K562 (cell line): Measurements from ENCODE around the gene FOXD2. TPM values are rescaled to one million over a fixed set of nuclear protein-coding genes. Genes with fewer than 3 reads are reported as not detected.
"Not testable (repeated sequence)": the region's sequence is repeated elsewhere in the genome, so short reads cannot be mapped to it uniquely, and the experiment has no call there.

Experiments used
- ATAC-seq: fragments of 200-7000 bp; cut with Tn5 transposase; 3 replicates; pipeline ENCODE4 v1.9.1; 2020; ENCODE audit warnings: moderate library complexity
- BruUV-seq: library from RNA; stranded (reverse); fragments of 400-500 nt; replicated peaks from 2 replicates; lab custom pipeline; 2021; lab: Mats Ljungman, UMichigan
- CTCF ChIA-PET: fragments of 300-600 bp; formaldehyde crosslinking; extraction: SDS; loops from one replicate; lab custom pipeline; 2021; ENCODE audit warnings: low intra/inter-chr PET ratio; lab: Yijun Ruan, JAX
- POLR2A ChIA-PET: fragments of 300-600, 350-650 bp; sonication (Branson Sonifier 250); formaldehyde crosslinking; extraction: SDS; loops from one replicate; lab custom pipeline; 2021; ENCODE audit warnings: antibody characterized with exemption, inconsistent platforms; lab: Yijun Ruan, JAX
- DNase-seq, 4 experiments: peaks; one replicate each; pipeline versions ENCODE4 v3.0.0 to v3.0.0-alpha.2; 2011 to 2018; ENCODE audit warnings: low spot score in 3 of 4, mixed read lengths in 3 of 4; ENCODE audit errors: extremely low read depth in 1 of 4
- FAIRE-seq: peaks from 2 replicates; lab custom pipeline; 2011; peaks lifted over from hg19 to GRCh38; lab: Jason Lieb, UNC
- H2AFZ ChIP-seq: 2 replicates; pipeline ENCODE4 v1.6.0; 2011; ENCODE audit warnings: low read depth, low read length, control low read depth, inconsistent platforms
- H3K27ac ChIP-seq: fragments of 200-600 bp; 3 replicates; pipeline ENCODE4 v1.8.0; 2011; ENCODE audit warnings: low read depth, mild to moderate bottlenecking, control low read depth, inconsistent platforms, low read length, moderate library complexity, mixed read lengths; ENCODE audit errors: extremely low read depth
- H3K27me3 ChIP-seq, 2 experiments: fragments of 300-600 bp in 1 of 2; 2 replicates in 1 of 2; 3 replicates in 1 of 2; pipeline versions ENCODE4 v1.6.0 to v1.8.0; 2011; ENCODE audit warnings: inconsistent platforms in 2 of 2, low read length in 2 of 2, mild to moderate bottlenecking in 1 of 2, mixed read lengths in 1 of 2, moderate library complexity in 1 of 2; ENCODE audit not compliant: control insufficient read depth in 2 of 2, insufficient read depth in 2 of 2
- H3K36me3 ChIP-seq: fragments of 300-600 bp; 3 replicates; pipeline ENCODE4 v1.8.0; 2011; ENCODE audit warnings: mild to moderate bottlenecking, low read length, inconsistent platforms; ENCODE audit not compliant: control insufficient read depth, insufficient read depth
- H3K4me1 ChIP-seq, 2 experiments: fragments of 200-600 bp in 1 of 2; replicated peaks in 1 of 2; 2 replicates in 1 of 2; 3 replicates in 1 of 2; pipeline versions ENCODE4 v1.5.1 to v1.8.0; 2011; ENCODE audit warnings: inconsistent platforms in 2 of 2, low read length in 2 of 2, mild to moderate bottlenecking in 1 of 2, mixed read lengths in 1 of 2, moderate library complexity in 1 of 2; ENCODE audit not compliant: control insufficient read depth in 2 of 2, insufficient read depth in 2 of 2
- H3K4me2 ChIP-seq: 2 replicates; pipeline ENCODE4 v1.6.1; 2011; ENCODE audit warnings: low read length, control low read depth, inconsistent platforms, mixed read lengths; ENCODE audit not compliant: insufficient read depth
- H3K4me3 ChIP-seq: fragments of 200-600 bp; sonication (generic), shearing (Covaris generic); 2 replicates; pipeline ENCODE4 v1.5.1; 2016; ENCODE audit warnings: control low read depth, inconsistent platforms
- H3K79me2 ChIP-seq: fragments of 200-600 bp; 3 replicates; pipeline ENCODE4 v1.8.0; 2011; ENCODE audit warnings: low read length, inconsistent platforms; ENCODE audit not compliant: control insufficient read depth, insufficient read depth
- H3K9ac ChIP-seq, 2 experiments: 2 replicates each; pipeline versions ENCODE4 v1.6.0 to v1.6.1; 2011; ENCODE audit warnings: low read depth in 2 of 2, low read length in 2 of 2, control low read depth in 1 of 2, inconsistent platforms in 1 of 2, mild to moderate bottlenecking in 1 of 2, mixed read lengths in 1 of 2; ENCODE audit not compliant: insufficient read depth in 1 of 2
- H3K9me1 ChIP-seq: one replicate; pipeline ENCODE4 v1.6.0; 2011; ENCODE audit warnings: inconsistent platforms, mild to moderate bottlenecking, low read length, moderate library complexity; ENCODE audit not compliant: control insufficient read depth, insufficient read depth
- H3K9me3 ChIP-seq: replicated peaks from 2 replicates; pipeline ENCODE4 v1.5.1; 2011; ENCODE audit warnings: low read depth, low read length, inconsistent platforms; ENCODE audit not compliant: control insufficient read depth, insufficient read depth
- H4K20me1 ChIP-seq: replicated peaks from 2 replicates; pipeline ENCODE4 v1.6.1; 2011; ENCODE audit warnings: low read length, inconsistent platforms, mixed read lengths; ENCODE audit not compliant: control insufficient read depth, insufficient read depth
- FOXP1 ChIP-seq: sonication (generic); formaldehyde crosslinking; IDR thresholded peaks from 2 replicates; pipeline ENCODE4 v1.8.0; 2022; ENCODE audit warnings: mild to moderate bottlenecking, missing genetic modification reagents
- KAT2B ChIP-seq: IDR thresholded peaks from one replicate; pipeline ENCODE4 v1.6.1; 2012; ENCODE audit warnings: low read depth, mild to moderate bottlenecking, control low read depth, inconsistent platforms, low read length, moderate library complexity
- MCM5 ChIP-seq: fragments of 450-650 bp; IDR thresholded peaks from 2 replicates; pipeline ENCODE4 v1.6.1; 2016; ENCODE audit warnings: low read depth
- SLC30A9 ChIP-seq: fragments of 250-450 bp; sonication (Bioruptor Pico); IDR thresholded peaks from 2 replicates; pipeline ENCODE4 v1.8.0; 2022; ENCODE audit warnings: mild to moderate bottlenecking, moderate library complexity
- TCF7 ChIP-seq: sonication (generic); IDR thresholded peaks from 2 replicates; pipeline ENCODE4 v1.6.1; 2016; ENCODE audit warnings: antibody characterized with exemption, borderline replicate concordance
- WHSC1 ChIP-seq: IDR thresholded peaks from one replicate; pipeline ENCODE4 v1.6.1; 2012; ENCODE audit warnings: low read length, control low read depth, inconsistent platforms
- ZNF830 ChIP-seq: fragments of 250-450 bp; sonication (Bioruptor Pico); IDR thresholded peaks from 2 replicates; pipeline ENCODE4 v1.5.0; 2021; ENCODE audit warnings: mild to moderate bottlenecking
- WGBS: fragments of 100-300 bp; shearing (Covaris generic); methylation state at CpG from one replicate; pipeline ENCODE4 v1.1.6; 2016; ENCODE audit warnings: low coverage, mixed read lengths; ENCODE audit not compliant: insufficient coverage; ENCODE audit errors: missing lambda C conversion rate; 5-methylcytosine and 5-hydroxymethylcytosine counted together
- in situ Hi-C: fragments of 300-500 bp; cut with MboI; formaldehyde crosslinking; loops from 4 replicates; pipeline ENCODE4 v1.15.0; 2018; ENCODE audit warnings: inconsistent platforms, mixed read lengths
- intact Hi-C: fragments of 100-400 bp; cut with micrococcal nuclease; formaldehyde crosslinking; loops from 2 replicates; pipeline ENCODE4 v1.14.2; 2022
- polyA plus RNA-seq, 8 experiments: library from polyadenylated mRNA; depleted of rRNA in 4 of 8; stranded (reverse) in 5 of 8; unstranded in 3 of 8; fragments of >200 nt; fragmentation: Nextera tagmentation in 2 of 8; fragmentation: Illumina TruSeq in 1 of 8; extraction: Ambion mirVana in 2 of 8; extraction: Trizol in 1 of 8; gene quantifications; 2 replicates each; pipeline versions ENCODE4 v1.2.1 to v1.2.3, GENCODE V29; 2011 to 2014; ENCODE audit warnings: inconsistent platforms in 1 of 8, missing spikeins in 1 of 8
- total RNA-seq, 7 experiments: library from RNA; depleted of rRNA in 6 of 7; stranded (reverse); fragments of >200 nt in 6 of 7; fragmentation: Illumina TruSeq in 2 of 7; extraction: Trizol in 2 of 7; gene quantifications; 2 replicates each; pipeline versions ENCODE4 v1.2.1 to v1.2.3, GENCODE V29; 2011 to 2021; ENCODE audit warnings: low replicate concordance in 1 of 7
- TF ChIP-seq, protein P1 (sequence below), 3 experiments: IDR thresholded peaks in 2 of 3; conservative IDR thresholded peaks in 1 of 3; 2 replicates each; pipeline ENCODE4 v1.5.1; 2011 to 2012; ENCODE audit warnings: low read length in 3 of 3, mild to moderate bottlenecking in 3 of 3, control low read depth in 2 of 3, improper control_type of control experiment in 1 of 3, inconsistent platforms in 1 of 3, low read depth in 1 of 3, mixed read lengths in 1 of 3, moderate library complexity in 1 of 3; ENCODE audit not compliant: insufficient read depth in 2 of 3

Gene FOXD2
- total and polyA plus RNA-seq, 9 of the 15 experiments (the other 6 are each of a cell fraction or from before 2014, with no cell fraction given): 0.06 to 1.2 (median 0.22) TPM

DNA sequence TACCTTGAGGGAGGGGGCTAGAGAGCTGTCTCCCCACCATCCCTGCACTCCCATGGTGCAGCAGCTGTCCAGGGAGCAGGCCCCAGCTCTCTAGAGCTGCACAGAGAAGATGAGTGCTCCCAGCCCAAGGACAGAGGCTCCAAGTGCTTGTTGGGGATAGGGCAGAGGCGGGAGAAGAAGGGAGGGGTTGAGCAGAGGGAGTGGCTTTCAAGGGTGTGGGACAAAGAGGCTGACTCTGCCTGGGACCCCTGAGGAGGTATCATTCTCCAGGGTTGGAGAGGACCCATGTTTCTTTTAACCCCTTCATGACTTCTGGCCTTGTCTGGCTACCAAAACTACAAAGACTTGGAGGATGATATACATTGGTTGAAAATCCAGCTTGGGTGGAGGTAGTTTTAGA lies 14.6 kb downstream of the FOXD2 start:
- H3K9me3 ChIP-seq: no peaks in the 10 kb centered on the region
- ChIA-PET POLR2A (interaction anchor here (0.9 to 2.5 kb wide), 4 partner anchors 10 to 273 kb away, joined by 3 to 8 read pairs (median 4); no protein-coding TSS in a partner anchor), CTCF (no interaction called here)
- in situ Hi-C loops: no loop called here
- H3K27ac ChIP-seq: no peak overlapping the region
- H3K4me1 ChIP-seq: peaks cover 0 to 4% of the 10 kb centered on the region in 2 experiments; a peak in 1 of 5 replicates
- H3K9ac ChIP-seq: no peak overlapping the region
- TF ChIP-seq ZNF830 (CRISPR knock-in tag) (no peak), KAT2B (no peak), WHSC1 (no peak), TCF7 (no peak), MCM5 (no peak), FOXP1 (no peak), SLC30A9 (CRISPR knock-in tag) (no peak)
- TF ChIP-seq, protein P1, sequence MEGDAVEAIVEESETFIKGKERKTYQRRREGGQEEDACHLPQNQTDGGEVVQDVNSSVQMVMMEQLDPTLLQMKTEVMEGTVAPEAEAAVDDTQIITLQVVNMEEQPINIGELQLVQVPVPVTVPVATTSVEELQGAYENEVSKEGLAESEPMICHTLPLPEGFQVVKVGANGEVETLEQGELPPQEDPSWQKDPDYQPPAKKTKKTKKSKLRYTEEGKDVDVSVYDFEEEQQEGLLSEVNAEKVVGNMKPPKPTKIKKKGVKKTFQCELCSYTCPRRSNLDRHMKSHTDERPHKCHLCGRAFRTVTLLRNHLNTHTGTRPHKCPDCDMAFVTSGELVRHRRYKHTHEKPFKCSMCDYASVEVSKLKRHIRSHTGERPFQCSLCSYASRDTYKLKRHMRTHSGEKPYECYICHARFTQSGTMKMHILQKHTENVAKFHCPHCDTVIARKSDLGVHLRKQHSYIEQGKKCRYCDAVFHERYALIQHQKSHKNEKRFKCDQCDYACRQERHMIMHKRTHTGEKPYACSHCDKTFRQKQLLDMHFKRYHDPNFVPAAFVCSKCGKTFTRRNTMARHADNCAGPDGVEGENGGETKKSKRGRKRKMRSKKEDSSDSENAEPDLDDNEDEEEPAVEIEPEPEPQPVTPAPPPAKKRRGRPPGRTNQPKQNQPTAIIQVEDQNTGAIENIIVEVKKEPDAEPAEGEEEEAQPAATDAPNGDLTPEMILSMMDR (IDR thresholded peaks at IDR 0.05 in 2 of 3, conservative IDR thresholded peaks at IDR 0.05 in 1 of 3; ENCODE audit: insufficient read depth in 2 of 3, low read depth in 1 of 3, low read length in 3 of 3): no peak
- no peak for DNase-seq
- H4K20me1 ChIP-seq: peaks cover 12% of the 10 kb centered on the region; the same call in 1 of the 2 replicates
- no peak overlapping the region for H3K4me2 ChIP-seq
- intact Hi-C loops: loop anchor here (5.0 kb wide), 3 partner anchors 60 to 275 kb away; no protein-coding TSS in a partner anchor
- no peak for ATAC-seq
- no peak overlapping the region for H3K4me3 ChIP-seq
- H3K27me3 ChIP-seq: peaks cover 33 to 39% of the 10 kb centered on the region in 2 experiments
- no peaks in the 10 kb centered on the region for H3K79me2 ChIP-seq
- H3K36me3 ChIP-seq: no peaks in the 10 kb centered on the region
- H2AFZ ChIP-seq: no peak overlapping the region
- 0% methylated on average over 1 of the region's 1 CpG for WGBS
- H3K9me1 ChIP-seq: no peaks in the 10 kb centered on the region
- no TSS peak for BruUV-seq
- no peak for FAIRE-seq

DNA sequence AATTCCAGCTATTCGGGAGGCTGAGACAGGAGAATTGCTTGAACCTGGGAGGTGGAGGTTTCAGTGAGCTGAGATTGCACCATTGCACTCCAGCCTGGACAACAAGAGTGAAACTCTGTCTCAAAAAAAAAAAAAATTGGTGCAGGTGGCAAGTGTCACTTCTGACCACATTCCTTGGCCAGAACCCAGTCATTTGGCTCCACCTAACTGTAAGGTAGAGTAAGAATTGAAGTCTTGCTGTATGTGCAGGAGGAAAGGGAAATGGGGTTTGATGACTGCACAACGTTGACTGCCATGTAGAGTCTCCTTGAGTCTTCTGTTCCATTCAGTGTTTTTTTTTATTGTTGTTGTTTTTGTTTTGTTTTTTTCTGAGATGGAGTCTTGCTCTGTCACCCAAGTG lies 16.1 kb downstream of the FOXD2 start:
- BruUV-seq, H2AFZ ChIP-seq, FAIRE-seq, in situ Hi-C loops, H3K4me2 ChIP-seq, H3K9me3 ChIP-seq, H3K4me3 ChIP-seq, H3K9me1 ChIP-seq, H3K4me1 ChIP-seq, H3K27ac ChIP-seq, ATAC-seq, H3K9ac ChIP-seq, H3K79me2 ChIP-seq, DNase-seq, H3K36me3 ChIP-seq: not testable (repeated sequence)
- intact Hi-C loops: loop anchor here (5.0 kb wide), 3 partner anchors 58 to 273 kb away; no protein-coding TSS in a partner anchor
- H4K20me1 ChIP-seq: peaks cover 11% of the 10 kb centered on the region; the same call in 1 of the 2 replicates
- CTCF ChIA-PET: interaction anchor here (0.7 kb wide), 1 partner anchor 30 kb away, joined by 4 read pairs; no protein-coding TSS in a partner anchor
- H3K27me3 ChIP-seq: peaks cover 33 to 41% of the 10 kb centered on the region in 2 experiments
- POLR2A ChIA-PET: interaction anchor here (0.8 to 2.5 kb wide), 4 partner anchors 11 to 52 kb away, joined by 3 to 8 read pairs (median 4); no protein-coding TSS in a partner anchor
- WGBS: 0% methylated on average over 2 of the region's 2 CpGs
